Left ventricle myocardium superior (tissue), 1 donor: ENCODE data around the gene LYRM9. TPM values are rescaled to one million over a fixed set of nuclear protein-coding genes. Genes with fewer than 3 reads are reported as not detected.
"Not testable (repeated sequence)": the region's sequence is repeated elsewhere in the genome, so short reads cannot be mapped to it uniquely, and the experiment has no call there.

Source experiments
- ATAC-seq: fragments of 200-7000 bp; cut with Tn5 transposase; one replicate; pipeline ENCODE4 v1.9.1; 2020; ENCODE audit warnings: mild to moderate bottlenecking, moderate library complexity
- DNase-seq: peaks from one replicate; pipeline ENCODE4 v3.0.0-alpha.2; 2020
- intact Hi-C: fragments of 100-400 bp; cut with micrococcal nuclease; formaldehyde crosslinking; loops from one replicate; pipeline ENCODE4 v1.11.0; 2022
- total RNA-seq: library from RNA; stranded (reverse); fragmentation: NEBNext Ultra II Directional; extraction: Animal tissue kit (Norgen Biotek cat#: 25700); gene quantifications from one replicate; pipeline ENCODE4 v1.2.1, GENCODE V29; 2021
- donor health status: DM: no; HTN: yes; CAD: no; lungs with severe emphysema.

The LYRM9 gene
- total RNA-seq, 1 donor from 2014 or later, result 7.0 TPM

DNA sequence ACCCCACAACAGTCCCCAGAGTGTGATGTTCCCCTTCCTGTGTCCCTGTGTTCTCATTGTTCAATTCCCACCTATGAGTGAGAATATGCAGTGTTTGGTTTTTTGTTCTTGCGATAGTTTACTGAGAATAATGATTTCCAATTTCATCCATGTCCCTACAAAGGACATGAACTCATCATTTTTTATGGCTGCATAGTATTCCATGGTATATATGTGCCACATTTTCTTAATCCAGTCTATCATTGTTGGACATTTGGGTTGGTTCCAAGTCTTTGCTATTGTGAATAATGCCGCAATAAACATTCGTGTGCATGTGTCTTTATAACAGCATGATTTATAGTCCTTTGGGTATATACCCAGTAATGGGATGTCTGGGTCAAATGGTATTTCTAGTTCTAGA lies 19.1 kb upstream of the LYRM9 start:
- DNase-seq, ATAC-seq, intact Hi-C loops: not testable (repeated sequence)

- intact Hi-C loops, result no loop called here
Measured at GRCh38 chr17:27907976-27908558, 14.9 kb upstream of the LYRM9 start.

DNA sequence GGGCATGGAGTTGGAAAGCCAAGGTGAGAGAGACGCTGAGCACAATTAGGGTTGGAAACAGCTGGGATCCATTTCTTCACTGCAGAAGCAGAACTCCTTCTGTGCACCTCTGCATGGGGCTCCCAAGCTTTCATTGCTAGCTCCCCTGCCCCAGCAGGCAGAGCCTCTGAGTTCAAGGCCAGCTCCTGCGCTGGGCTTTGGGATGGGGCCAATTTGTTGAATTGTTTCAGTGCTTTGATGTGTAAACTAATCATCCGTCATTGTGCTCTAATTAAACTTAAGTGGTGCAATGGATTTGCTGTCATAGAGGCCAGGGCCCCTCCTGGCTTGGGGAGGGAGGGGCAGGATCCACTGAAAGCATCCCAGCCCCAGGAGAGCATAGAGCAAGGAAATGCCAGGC lies 13.5 kb upstream of the LYRM9 start:
- intact Hi-C loops, result no loop called here
- DNase-seq (no peak), ATAC-seq (no peak)

More at GRCh38 chr17:27907976-27908558, 14.9 kb upstream of the LYRM9 start:
- no peak for ATAC-seq
- DNase-seq, result no peak

DNA sequence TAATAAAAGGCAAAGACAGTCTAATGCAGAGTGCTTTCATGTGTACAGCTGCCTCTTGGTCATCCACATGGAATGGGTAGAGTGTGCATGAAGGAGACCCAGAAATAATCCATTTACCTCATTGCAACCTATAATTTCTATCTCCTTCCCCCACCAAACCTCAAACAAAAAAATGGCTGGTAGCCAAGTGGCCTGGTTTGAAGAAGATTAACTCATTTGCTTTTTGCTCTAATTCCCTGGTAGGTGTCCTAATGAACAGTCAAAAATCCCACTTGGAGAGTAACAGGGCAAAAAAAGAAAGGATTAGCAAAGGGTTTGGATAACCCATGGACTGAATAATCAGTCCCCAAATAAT lies 13.0 kb upstream of the LYRM9 start:
- intact Hi-C loops, result no loop called here
- DNase-seq (no peak), ATAC-seq (no peak)

- ATAC-seq, result no peak
- DNase-seq, result no peak
- intact Hi-C loops, result no loop called here
Measured at GRCh38 chr17:27905447-27906225, 12.5 kb upstream of the LYRM9 start.

- DNase-seq, result no peak
- intact Hi-C loops, result no loop called here
- ATAC-seq, result no peak
Measured at GRCh38 chr17:27904534-27905446, 11.6 kb upstream of the LYRM9 start.

DNA sequence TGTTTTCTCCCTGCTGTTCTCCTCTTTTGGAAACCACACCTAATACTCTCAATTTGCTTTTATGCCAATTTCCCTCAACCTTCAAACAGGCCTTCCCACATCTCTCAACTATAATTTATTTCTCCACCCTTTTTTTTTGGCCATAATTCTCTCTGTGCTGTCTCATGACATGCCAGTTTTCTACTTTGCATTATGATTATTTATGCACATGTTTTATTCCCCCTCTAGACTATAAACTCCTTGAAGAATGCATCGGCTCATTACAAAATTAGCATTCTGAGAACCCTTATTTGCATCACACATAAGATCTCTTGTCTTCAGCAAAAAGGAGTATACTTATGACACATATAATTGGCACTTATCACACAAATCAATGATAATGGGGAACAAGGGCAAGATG lies 10.9 kb upstream of the LYRM9 start:
- DNase-seq, result no peak
- intact Hi-C loops, result no loop called here
- no peak for ATAC-seq

GRCh38 chr17:27899525-27899924 lies 6.4 kb upstream of the LYRM9 start:
- DNase-seq (no peak), ATAC-seq (no peak)
- intact Hi-C loops, result no loop called here

DNA sequence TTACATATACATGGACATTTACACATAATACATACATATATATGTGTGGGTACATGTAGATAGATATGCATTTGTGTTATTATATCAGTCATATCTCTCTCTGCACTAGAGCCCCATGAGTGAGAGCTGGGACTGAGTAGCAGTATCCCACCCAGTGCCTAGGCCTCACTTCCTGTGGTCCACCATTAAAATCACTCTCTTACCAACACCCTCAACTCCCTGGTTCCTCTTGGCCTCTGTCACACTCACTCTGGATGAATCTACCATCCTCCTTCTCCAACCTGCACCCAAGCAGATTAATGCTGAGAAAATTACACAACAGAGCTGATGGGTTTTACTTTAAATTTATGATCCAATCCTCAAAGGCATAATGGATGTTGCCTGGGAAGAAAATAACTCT lies 4.9 kb upstream of the LYRM9 start:
- DNase-seq (no peak), ATAC-seq (no peak)
- intact Hi-C loops, result no loop called here

- ATAC-seq, result no peak
Measured at GRCh38 chr17:27896701-27897100, 3.5 kb upstream of the LYRM9 start.

GRCh38 chr17:27895940-27896535 lies 2.9 kb upstream of the LYRM9 start:
- no peak for DNase-seq
- ATAC-seq, result no peak
- intact Hi-C loops, result no loop called here

More at GRCh38 chr17:27896701-27897100, 3.5 kb upstream of the LYRM9 start:
- no peak for DNase-seq
- intact Hi-C loops, result no loop called here

- no peak for DNase-seq
- ATAC-seq, result no peak
- intact Hi-C loops, result no loop called here
Measured at GRCh38 chr17:27895123-27895895, 2.1 kb upstream of the LYRM9 start.

DNA sequence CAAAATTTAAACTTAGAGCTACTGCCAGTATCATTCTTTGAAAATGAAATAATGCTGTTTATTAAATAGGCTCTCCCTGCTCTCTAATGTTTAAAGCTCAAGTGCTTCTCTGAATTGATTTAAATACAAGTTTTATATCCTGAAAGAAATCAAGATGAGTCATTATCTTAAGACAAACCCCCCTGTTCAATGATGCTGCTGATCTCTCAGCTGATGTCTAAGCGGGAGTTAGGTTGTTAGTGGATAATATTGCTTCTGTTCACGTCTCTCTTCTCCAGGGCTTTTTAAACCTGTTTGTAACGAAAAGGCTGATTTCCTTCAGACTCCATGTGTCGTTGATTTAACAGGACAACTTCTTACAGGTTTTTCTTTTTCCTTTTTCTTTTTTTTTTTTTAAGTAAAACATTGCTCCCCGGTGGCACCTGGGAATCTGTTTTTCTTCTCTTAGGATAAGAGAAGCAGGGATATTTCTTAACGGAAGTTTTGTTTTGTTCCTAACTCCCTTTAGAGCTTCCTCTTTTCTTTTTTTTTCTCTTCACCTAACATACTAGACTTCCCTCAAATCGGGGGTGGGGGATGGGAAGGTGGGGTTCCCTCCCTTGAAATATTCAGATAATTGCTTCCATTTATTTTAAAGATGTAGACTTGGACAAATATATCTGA lies 807 bp upstream of the LYRM9 start:
- intact Hi-C loops, result no loop called here
- DNase-seq, result no peak
- ATAC-seq, result no peak

GRCh38 chr17:27892542-27892865 lies 661 bp downstream of the LYRM9 start:
- no peak for DNase-seq
- intact Hi-C loops, result no loop called here

DNA sequence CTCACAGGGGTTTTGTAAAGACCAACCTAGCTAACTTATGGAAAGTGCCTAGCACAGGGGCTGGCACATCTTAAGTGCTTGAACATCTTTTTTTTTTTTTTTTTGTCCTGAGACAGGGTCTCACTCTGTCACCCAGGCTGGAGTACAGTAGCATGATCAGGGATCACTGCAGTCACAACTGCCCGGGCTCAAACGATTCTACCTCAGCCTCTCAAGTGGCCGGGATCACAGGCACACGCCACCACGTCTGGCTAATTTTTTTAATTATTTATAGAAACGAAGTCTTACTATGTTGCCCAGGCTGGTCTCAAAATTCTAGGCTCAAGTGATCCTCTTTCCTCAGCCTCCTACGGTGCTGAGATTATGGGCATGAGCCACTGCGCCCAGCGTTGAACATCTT lies 1.3 kb downstream of the LYRM9 start:
- intact Hi-C loops, result no loop called here
- no peak for ATAC-seq
- DNase-seq, result no peak

More at GRCh38 chr17:27892542-27892865, 661 bp downstream of the LYRM9 start:
- ATAC-seq, result no peak

GRCh38 chr17:27889711-27890251 lies 3.4 kb downstream of the LYRM9 start:
- ATAC-seq (no peak), DNase-seq (no peak)
- intact Hi-C loops, result no loop called here

DNA sequence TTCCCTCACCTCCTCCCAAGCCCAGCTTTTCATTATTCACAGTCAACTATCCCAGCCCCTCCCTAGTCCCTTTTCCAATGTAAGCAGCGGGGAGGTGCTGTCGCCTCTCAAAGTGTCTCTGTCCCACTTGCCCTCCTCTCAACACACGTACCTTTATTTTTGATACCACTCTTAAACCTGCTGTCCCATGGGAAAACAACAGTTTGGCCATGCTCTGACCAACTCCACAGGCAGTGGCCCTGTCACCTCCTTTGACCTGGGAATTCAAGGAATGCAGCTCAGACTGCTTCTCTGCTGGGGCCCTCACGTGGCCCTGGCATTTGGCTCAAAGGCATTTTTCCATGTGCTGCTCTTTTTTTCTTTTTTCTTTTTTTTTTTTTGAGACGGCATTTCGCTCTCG lies 4.2 kb downstream of the LYRM9 start:
- intact Hi-C loops, result no loop called here
- ATAC-seq, result no peak
- DNase-seq, result no peak

GRCh38 chr17:27888067-27888466 lies 5.1 kb downstream of the LYRM9 start:
- intact Hi-C loops, result no loop called here
- no peak for ATAC-seq

More at GRCh38 chr17:27888067-27888466, 5.1 kb downstream of the LYRM9 start:
- DNase-seq, result no peak
